OCI-LY3 (cell line): ENCODE data around the gene ST7.

ENCODE experiments used
- EZH2phosphoT487 ChIP-seq: fragments of 200-600 bp; shearing (Covaris generic); IDR thresholded peaks from 2 replicates; pipeline ENCODE4 v1.6.1; 2018; ENCODE audit warnings: antibody characterized with exemption, mixed run types, low read depth
- TF ChIP-seq, protein P1 (sequence below): fragments of 200-600, 300-600 bp; sonication (generic); IDR thresholded peaks from 2 replicates; pipeline ENCODE4 v1.5.1; 2014; ENCODE audit warnings: antibody characterized with exemption, low read length, low read depth

DNA sequence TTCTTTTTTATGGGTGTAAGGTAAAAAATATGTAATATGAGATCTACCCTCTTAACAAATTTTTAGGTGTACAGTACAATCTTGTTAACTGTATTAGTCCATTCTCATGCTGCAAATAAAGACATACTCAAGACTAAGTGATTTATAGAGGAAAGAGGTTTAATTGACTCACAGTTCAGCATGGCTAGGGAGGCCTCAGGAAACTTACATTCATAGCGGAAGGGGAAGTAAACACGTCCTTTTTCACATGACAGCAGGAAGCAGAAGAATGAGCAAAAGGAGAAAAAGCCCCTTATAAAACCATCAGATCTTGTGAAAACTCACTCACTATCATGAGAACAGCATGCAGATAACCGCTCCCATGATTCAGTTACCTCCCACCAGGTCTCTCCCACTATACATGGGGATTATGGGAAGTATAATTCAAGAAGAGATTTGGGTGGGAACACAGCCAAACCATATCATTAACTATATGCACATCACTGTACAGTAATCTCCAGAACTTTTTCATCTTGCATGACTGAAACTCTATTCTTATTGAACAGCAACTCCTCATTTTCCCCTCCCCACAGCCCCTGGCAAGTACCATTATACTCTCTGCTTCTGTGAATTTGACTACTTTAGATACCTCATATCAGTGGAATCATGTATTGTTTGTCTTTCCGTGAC, 242.2 kb downstream of the ST7 start:
- TF ChIP-seq, protein P1, sequence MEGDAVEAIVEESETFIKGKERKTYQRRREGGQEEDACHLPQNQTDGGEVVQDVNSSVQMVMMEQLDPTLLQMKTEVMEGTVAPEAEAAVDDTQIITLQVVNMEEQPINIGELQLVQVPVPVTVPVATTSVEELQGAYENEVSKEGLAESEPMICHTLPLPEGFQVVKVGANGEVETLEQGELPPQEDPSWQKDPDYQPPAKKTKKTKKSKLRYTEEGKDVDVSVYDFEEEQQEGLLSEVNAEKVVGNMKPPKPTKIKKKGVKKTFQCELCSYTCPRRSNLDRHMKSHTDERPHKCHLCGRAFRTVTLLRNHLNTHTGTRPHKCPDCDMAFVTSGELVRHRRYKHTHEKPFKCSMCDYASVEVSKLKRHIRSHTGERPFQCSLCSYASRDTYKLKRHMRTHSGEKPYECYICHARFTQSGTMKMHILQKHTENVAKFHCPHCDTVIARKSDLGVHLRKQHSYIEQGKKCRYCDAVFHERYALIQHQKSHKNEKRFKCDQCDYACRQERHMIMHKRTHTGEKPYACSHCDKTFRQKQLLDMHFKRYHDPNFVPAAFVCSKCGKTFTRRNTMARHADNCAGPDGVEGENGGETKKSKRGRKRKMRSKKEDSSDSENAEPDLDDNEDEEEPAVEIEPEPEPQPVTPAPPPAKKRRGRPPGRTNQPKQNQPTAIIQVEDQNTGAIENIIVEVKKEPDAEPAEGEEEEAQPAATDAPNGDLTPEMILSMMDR, result no peak
- TF ChIP-seq EZH2phosphoT487, result no peak
